ENCODE results near the gene PARM1.

The PARM1 gene

GRCh38 chr4:74941123-74941522 is 8.2 kb downstream of the PARM1 start:
- TF ChIP-seq, protein P1, sequence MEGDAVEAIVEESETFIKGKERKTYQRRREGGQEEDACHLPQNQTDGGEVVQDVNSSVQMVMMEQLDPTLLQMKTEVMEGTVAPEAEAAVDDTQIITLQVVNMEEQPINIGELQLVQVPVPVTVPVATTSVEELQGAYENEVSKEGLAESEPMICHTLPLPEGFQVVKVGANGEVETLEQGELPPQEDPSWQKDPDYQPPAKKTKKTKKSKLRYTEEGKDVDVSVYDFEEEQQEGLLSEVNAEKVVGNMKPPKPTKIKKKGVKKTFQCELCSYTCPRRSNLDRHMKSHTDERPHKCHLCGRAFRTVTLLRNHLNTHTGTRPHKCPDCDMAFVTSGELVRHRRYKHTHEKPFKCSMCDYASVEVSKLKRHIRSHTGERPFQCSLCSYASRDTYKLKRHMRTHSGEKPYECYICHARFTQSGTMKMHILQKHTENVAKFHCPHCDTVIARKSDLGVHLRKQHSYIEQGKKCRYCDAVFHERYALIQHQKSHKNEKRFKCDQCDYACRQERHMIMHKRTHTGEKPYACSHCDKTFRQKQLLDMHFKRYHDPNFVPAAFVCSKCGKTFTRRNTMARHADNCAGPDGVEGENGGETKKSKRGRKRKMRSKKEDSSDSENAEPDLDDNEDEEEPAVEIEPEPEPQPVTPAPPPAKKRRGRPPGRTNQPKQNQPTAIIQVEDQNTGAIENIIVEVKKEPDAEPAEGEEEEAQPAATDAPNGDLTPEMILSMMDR (conservative IDR thresholded peaks at IDR 0.05): no peak
- H3K27ac ChIP-seq: no peak overlapping the region

DNA sequence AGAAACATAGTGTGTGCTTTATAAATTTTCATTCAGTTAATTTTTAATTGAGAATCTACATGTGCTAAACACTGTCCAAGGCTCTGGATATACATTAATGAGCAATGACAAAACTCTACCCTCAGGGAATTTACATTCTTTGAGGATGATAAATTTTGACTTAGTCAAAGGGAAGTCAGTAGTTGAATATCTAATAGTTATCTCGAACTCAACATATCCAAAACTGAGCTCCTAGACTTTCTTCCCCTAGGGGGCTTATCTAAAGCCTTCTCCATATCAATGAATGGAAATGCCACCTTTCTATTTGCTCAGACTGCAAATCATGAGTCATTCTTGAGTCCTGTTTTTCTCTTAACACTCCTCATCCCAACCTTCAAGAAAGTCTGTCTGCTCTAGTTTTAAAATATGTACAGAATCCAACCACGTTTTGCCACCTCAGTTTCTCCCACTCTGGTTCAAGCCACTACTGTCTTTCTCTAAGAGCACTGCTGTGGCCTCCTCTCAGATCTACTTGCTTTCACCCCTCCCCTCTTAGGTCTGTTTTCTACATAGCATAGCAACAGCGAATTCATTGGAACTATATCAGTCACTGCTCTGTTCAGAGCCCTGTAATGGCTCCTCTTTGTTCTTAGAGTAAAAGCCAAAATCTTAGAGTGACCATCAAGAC is 9.5 kb downstream of the PARM1 start:
- TF ChIP-seq, protein P1 (conservative IDR thresholded peaks at IDR 0.05): no peak
- no peak overlapping the region for H3K27ac ChIP-seq

DNA sequence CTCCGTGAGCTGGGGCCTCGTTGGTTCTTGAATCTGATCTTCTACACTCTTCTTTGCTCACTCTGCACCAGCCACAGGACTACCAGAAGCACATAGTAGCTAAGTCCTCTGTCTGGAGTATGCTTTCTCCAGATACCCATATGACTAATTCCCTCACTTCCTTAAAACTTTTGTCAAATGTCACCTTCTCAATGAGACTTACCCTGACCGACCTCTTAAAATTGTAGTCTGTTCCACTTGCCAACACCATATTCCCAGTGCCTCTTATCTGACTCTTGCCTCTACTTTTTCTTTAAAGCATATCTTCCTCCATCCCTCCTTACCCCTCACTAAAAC is 10.0 kb downstream of the PARM1 start:
- TF ChIP-seq, protein P1 (conservative IDR thresholded peaks at IDR 0.05): no peak

DNA sequence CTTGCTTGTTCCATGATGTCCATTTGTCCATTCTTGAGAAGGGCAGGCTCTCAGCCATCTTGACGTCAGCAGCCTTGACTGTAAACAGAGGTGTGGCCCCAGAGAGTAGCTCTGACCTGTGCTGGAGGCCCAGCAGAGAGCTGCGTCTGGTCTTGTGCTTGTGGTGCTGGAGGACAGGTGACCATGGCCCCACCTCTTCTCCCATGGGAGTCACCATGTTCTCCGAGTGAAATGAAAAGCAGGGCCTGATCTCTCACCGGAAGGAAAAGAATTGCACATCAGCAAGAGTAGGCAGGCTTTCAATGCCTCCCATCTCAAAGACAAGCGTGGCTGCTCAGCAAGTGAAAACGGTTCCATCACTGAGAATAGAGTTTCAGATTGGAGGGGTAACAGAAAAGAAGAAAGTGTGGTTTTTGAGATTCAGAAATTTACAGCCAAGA is 11.5 kb downstream of the PARM1 start:
- TF ChIP-seq, protein P1 (conservative IDR thresholded peaks at IDR 0.05): no peak
- peak overlapping the region; percentile 7; the same call in 1 of the 2 replicates for H3K27ac ChIP-seq

More for the DNA sequence above, 10.0 kb downstream of the PARM1 start:
- H3K27ac ChIP-seq: no peak overlapping the region

DNA sequence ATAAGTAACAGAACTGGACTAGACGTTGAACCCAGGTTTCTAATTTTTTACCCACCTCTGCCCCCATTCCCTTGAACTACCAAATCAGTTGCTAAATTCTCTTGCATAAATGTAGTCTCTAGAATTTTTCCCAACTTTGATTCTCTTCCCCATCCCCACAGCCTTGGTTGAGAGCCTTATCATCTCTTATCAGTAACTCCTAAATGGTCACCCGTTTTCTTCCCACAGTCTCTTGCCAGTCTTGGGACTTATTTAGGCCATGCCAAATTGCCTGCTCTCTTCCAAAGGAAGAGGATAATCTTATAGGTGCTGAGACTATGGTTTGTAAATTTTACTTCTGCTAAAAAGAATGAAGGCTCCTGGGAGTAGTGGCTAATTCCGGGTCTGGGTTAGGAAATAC is 13.3 kb downstream of the PARM1 start:
- TF ChIP-seq, protein P1 (conservative IDR thresholded peaks at IDR 0.05): no peak
- no peak overlapping the region for H3K27ac ChIP-seq

DNA sequence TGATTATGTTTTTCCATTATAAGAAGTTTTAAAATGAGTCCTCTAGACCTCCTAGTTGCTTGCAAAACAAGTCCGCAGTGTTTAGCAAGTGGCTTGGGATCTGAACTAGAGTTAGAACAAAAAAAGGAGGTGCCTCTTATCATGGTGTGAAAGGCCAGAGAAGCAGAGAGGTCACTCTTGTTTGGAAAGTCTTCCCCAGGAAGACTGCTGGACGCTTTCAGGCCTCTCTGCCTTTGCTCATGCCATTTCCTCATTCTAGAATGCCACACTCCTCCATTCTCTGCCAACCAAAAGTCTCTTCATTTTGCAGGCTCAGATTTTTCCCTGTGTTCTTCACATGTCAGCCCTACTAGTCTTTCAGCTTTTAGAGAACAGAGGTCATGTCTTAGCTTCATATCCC is 14.9 kb downstream of the PARM1 start:
- H3K27ac ChIP-seq: no peak overlapping the region
- TF ChIP-seq, protein P1 (conservative IDR thresholded peaks at IDR 0.05): no peak

DNA sequence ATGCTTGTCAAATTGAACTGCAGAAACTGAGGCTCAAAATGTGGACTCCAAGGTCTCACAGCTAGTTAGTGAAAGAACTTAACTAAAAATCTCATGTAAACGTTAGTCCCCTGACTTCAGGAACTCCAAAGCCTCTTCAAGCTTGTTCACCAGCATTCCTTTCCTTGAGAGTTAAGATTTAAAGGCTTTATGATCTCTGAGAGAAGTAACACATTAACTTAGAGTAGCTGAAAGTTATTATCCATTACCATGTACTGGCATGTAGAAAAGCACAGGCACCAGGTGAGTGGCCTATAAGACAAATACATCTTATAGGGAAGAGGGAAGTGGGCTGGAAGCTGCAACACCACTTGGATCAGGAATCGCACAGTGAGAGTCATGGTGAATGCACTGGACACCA is 15.3 kb downstream of the PARM1 start:
- TF ChIP-seq, protein P1 (conservative IDR thresholded peaks at IDR 0.05): no peak
- no peak overlapping the region for H3K27ac ChIP-seq

All from VCaP (cell line).